C4-2B (cell line): Measurements from ENCODE around the gene DPEP1.
"Not testable (repeated sequence)": the region's sequence is repeated elsewhere in the genome, so short reads cannot be mapped to it uniquely, and the experiment has no call there.

Source experiments
- H3K27ac ChIP-seq: fragments of 450-650 bp; 2 replicates; pipeline ENCODE4 v1.5.1; 2017
- ZFX ChIP-seq: fragments of 450-650 bp; IDR thresholded peaks from 2 replicates; pipeline ENCODE4 v1.6.1; 2017
- TF ChIP-seq, protein P1 (sequence below): fragments of 450-650 bp; conservative IDR thresholded peaks from 2 replicates; pipeline ENCODE4 v1.5.1; 2017; ENCODE audit warnings: mild to moderate bottlenecking

DPEP1 gene

DNA sequence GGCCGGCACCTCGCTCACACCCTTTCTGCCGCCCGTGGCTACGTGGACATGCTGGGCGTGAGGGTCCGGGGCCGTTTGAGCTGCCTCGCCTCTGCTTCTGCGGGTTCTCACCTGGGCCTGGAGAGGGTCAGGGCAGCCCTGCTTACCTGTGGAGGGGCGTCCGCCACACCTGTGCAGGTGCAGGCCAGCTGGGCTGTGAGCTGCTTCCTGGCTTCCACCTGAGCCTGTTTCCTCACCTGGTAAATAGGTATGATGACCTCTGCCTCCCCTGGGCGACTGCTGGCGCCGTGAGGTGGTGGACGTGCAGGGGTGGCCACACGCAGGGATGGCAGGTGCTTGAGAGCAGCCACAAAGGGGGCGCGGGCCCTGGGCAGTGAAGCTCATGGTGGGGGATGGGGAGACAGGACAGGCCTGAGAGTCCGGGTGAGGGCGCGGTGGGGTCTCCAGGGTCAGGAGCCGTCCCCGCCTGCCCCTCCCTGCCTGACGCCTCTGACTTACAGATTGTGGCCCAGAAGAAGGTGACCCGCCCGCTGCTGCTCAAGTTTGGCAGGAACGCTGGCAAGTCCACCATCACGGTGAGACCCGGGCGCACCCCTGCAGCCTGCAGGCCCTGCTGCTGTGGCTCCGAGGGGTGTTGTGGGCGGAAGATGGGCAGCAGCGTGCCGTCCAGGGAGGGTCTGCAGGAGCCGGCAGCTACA lies 30.1 kb upstream of the DPEP1 start:
- TF ChIP-seq ZFX = no peak
- TF ChIP-seq, protein P1, sequence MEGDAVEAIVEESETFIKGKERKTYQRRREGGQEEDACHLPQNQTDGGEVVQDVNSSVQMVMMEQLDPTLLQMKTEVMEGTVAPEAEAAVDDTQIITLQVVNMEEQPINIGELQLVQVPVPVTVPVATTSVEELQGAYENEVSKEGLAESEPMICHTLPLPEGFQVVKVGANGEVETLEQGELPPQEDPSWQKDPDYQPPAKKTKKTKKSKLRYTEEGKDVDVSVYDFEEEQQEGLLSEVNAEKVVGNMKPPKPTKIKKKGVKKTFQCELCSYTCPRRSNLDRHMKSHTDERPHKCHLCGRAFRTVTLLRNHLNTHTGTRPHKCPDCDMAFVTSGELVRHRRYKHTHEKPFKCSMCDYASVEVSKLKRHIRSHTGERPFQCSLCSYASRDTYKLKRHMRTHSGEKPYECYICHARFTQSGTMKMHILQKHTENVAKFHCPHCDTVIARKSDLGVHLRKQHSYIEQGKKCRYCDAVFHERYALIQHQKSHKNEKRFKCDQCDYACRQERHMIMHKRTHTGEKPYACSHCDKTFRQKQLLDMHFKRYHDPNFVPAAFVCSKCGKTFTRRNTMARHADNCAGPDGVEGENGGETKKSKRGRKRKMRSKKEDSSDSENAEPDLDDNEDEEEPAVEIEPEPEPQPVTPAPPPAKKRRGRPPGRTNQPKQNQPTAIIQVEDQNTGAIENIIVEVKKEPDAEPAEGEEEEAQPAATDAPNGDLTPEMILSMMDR = no peak
- H3K27ac ChIP-seq = peak overlapping the region; percentile 97

DNA sequence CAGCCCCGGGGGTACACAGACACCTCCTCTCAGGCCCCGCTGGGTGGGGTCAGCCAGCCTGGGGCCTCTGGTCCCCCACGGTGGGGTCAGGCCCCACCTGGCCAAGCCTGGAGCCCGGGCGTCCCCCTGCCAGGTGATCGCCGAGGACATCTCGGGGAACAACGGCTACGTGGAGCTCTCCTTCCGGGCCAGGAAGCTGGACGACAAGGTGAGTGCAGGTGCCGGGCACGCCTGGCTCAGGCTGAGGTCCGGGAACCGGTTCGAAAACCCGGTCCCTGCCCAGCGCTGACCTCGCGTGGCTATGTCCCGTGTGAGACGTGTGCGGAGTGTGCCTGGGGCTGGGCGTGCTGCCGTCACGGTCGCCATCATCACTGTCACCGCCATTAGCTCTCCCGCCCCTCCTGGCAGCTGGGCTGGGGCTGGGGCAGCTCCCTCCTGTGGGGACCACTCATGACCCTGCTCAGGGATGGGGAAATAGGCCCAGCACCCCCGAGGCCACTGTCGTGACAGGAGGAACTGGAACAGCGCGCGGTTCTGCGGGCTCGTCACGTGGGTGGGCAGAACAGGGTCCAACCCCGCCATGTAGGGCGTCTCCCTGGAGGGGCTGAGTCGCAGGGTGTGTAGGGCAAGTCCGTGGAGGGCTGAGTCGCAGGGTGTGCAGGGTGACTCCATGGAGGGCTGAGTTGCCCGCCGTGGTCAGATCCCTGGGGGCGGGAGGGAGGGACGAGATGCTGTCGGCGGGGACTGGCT lies 29.4 kb upstream of the DPEP1 start:
- peak overlapping the region; percentile 97 for H3K27ac ChIP-seq
- TF ChIP-seq ZFX = no peak
- TF ChIP-seq, protein P1 = no peak

DNA sequence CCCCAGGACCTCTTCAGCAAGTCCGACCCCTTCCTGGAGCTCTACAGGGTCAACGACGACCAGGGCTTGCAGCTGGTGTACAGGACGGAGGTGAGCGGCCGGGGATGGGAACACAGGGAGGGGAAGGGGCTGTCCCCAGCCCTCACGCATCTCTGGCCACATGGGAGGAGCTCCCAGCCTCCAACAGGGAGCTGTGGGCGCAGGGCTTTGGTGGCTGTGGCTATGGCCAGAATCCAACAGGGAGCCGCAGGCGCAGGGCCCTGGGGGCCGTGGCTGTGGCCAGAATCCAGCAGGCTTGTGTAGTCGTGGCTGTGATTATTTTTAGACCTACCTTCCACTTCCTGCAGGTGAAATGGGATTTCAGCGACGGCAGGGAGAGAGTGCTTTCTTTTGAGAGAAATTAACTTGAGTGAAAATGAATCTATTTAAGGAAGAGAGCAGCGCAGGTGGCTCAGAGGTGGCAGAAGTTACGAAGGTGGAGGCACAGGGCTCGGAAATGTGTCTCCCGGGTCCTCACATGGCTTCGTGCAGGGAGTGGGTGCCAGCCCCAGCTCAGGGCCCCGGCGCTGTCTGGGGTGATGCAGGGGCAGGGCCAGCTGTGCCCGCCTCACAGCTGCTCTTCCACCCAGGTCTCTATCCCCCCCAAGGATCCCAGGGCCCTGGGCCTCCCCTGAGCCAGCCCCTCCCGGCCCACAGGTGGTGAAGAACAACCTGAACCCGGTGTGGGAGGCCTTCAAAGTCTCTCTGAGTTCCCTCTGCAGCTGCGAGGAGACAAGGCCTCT lies 28.5 kb upstream of the DPEP1 start:
- TF ChIP-seq, protein P1 = no peak
- no peak overlapping the region; the same call in 1 of the 2 replicates for H3K27ac ChIP-seq

DNA sequence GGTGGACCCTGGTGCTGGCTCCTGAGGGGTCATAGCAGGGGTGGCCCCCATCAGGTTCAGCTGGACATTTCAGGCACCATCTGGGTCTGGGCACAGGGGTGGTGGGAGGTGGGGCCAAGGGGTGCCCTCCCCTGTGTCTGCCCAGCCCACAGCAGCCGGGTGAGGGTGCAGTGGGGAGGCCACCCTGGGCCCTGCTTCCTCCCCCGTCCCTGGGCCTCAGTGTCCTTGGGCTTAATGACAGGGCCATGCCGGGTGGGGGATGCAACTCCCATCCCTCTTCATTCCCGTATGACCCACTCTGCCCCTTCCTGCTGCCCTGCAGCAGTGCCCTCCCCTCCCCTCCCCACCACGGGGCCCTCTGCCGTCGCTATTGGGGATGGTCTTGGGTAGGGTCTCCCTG lies 27.2 kb upstream of the DPEP1 start:
- TF ChIP-seq, protein P1 = no peak
- no peak for TF ChIP-seq ZFX
- H3K27ac ChIP-seq = no peak overlapping the region

GRCh38 chr16:89586853-89587252 lies 26.6 kb upstream of the DPEP1 start:
- H3K27ac ChIP-seq = no peak overlapping the region
- no peak for TF ChIP-seq ZFX
- TF ChIP-seq, protein P1 = no peak

GRCh38 chr16:89587676-89588075 lies 25.8 kb upstream of the DPEP1 start:
- H3K27ac ChIP-seq = not testable (repeated sequence)

DNA sequence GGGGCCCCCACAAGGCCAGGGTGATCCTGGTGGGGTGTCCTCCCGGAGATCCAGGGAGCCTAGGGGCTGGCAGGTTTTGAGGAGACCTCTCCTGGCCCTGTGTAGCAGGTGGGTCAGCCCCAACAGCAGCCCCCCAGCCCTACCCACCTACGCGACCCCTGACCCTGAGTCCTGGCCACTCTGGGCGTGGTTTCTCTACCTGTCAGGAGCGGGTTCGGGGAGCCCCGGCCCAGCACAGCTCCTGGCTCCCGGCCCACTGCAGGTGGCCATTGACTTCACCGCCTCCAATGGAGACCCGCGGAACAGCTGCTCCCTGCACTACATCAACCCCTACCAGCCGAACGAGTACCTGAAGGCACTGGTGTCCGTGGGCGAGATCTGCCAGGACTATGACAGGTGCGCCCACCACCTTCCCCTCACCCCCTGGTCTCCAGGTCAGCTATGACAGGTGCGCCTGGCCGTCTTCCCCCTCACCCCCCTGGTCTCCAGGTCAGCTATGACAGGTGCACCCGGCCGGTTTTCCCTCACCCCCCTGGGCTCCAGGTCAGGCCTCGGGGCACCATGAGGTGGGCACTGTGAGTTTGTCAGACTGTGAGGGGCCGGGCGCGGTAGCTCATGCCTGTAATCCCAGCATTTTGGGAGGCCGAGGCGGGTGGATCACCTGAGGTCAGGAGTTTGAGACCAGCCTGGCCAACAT lies 24.9 kb upstream of the DPEP1 start:
- TF ChIP-seq ZFX = no peak
- TF ChIP-seq, protein P1 = no peak
- no peak overlapping the region for H3K27ac ChIP-seq
